ENCODE data around the gene PLXNA4. TPM values are rescaled to one million over a fixed set of nuclear protein-coding genes. Genes with fewer than 3 reads are reported as not detected.

PLXNA4 gene
- total RNA-seq, 1 experiment from 2014 or later = not detected

GRCh38 chr7:132152131-132152889 is 424.0 kb downstream of the PLXNA4 start:
- H3K79me2 ChIP-seq (ENCODE audit: insufficient read depth, low read length) = no peaks in the 10 kb centered on the region
- H3K27ac ChIP-seq (ENCODE audit: low read depth, low read length) = no peak overlapping the region
- ChIA-PET POLR2A (no interaction called here), RAD21 (ENCODE audit: low non-redundant PET in 1 of 2, low total read pairs in 2 of 2, uncharacterized antibody in 2 of 2, unreplicated experiment in 2 of 2) (no interaction called here), CTCF (interaction anchor here (1.0 kb wide), 1 partner anchor 148 kb away, joined by 3 read pairs; no protein-coding TSS in a partner anchor)
- no TSS peak for BruUV-seq (replicated peaks)
- no peaks in the 10 kb centered on the region for H3K9me3 ChIP-seq (ENCODE audit: control insufficient read depth in 1 of 2, insufficient read depth in 1 of 2, low read depth in 1 of 2, low read length in 2 of 2)
- TF ChIP-seq POLR2A (IDR thresholded peaks at IDR 0.05; ENCODE audit: borderline replicate concordance, extremely low read depth, insufficient read depth, insufficient read length) = no peak
- no peak for TF ChIP-seq SP1 (IDR thresholded peaks at IDR 0.05; ENCODE audit: low read depth)
- no peak for TF ChIP-seq ELF1 (IDR thresholded peaks at IDR 0.05; ENCODE audit: borderline replicate concordance, low read depth)
- TF ChIP-seq FOSL1 (IDR thresholded peaks at IDR 0.05; ENCODE audit: low read depth) = no peak
- no peak for TF ChIP-seq ZFX (IDR thresholded peaks at IDR 0.05)
- TF ChIP-seq CTCF (IDR thresholded peaks at IDR 0.05 in 2 of 3, conservative IDR thresholded peaks at IDR 0.05 in 1 of 3; ENCODE audit: borderline replicate concordance in 1 of 3, insufficient read depth in 1 of 3, low read depth in 2 of 3, low read length in 2 of 3) = no peak
- no peak for TF ChIP-seq SRF (IDR thresholded peaks at IDR 0.05; ENCODE audit: low read depth)
- TF ChIP-seq MAX (IDR thresholded peaks at IDR 0.05) = no peak
- TF ChIP-seq CEBPB (IDR thresholded peaks at IDR 0.05; ENCODE audit: low read depth) = no peak
- TF ChIP-seq ATF3 (IDR thresholded peaks at IDR 0.05) = no peak
- no peak for TF ChIP-seq POLR2AphosphoS5 (IDR thresholded peaks at IDR 0.05; ENCODE audit: low read depth, low read length)
- TF ChIP-seq EGR1 (IDR thresholded peaks at IDR 0.05; ENCODE audit: low read depth) = no peak
- TF ChIP-seq SIN3A (IDR thresholded peaks at IDR 0.05; ENCODE audit: low read depth) = no peak
- TF ChIP-seq ZNF274 (IDR thresholded peaks at IDR 0.05; ENCODE audit: low read depth, low read length) = no peak
- TF ChIP-seq RAD21 (IDR thresholded peaks at IDR 0.05; ENCODE audit: low read depth) = no peak
- no peak for TF ChIP-seq YY1 (IDR thresholded peaks at IDR 0.05; ENCODE audit: extremely low read depth, insufficient replicate concordance, low read depth, low read length)
- no peak for TF ChIP-seq REST (IDR thresholded peaks at IDR 0.05; ENCODE audit: low read depth)
- TF ChIP-seq EZH2phosphoT487 (IDR thresholded peaks at IDR 0.05; ENCODE audit: borderline replicate concordance) = no peak
- no peak for ATAC-seq
- no peaks in the 10 kb centered on the region for H4K20me1 ChIP-seq (ENCODE audit: insufficient read depth)
- intact Hi-C loops (cut with micrococcal nuclease) = loop anchor here (2.0 to 10.0 kb wide), 2 partner anchors 298 to 464 kb away; no protein-coding TSS in a partner anchor
- no peaks in the 10 kb centered on the region for H3K9me2 ChIP-seq (ENCODE audit: insufficient read depth)
- no peak overlapping the region for H3K9ac ChIP-seq (ENCODE audit: low read length)
- no peak overlapping the region for H3K4me3 ChIP-seq (replicated peaks in 1 of 2; ENCODE audit: low read depth in 1 of 2, low read length in 2 of 2)
- no peaks in the 10 kb centered on the region for H3K36me3 ChIP-seq (ENCODE audit: control insufficient read depth in 1 of 2, insufficient read depth in 2 of 2, low read length in 2 of 2)
- H3K27me3 ChIP-seq (ENCODE audit: insufficient read depth, low read length) = peaks cover 62% of the 10 kb centered on the region
- H3K4me2 ChIP-seq (ENCODE audit: low read length) = no peak overlapping the region
- H2AFZ ChIP-seq (ENCODE audit: low read depth, low read length, poor library complexity, severe bottlenecking) = no peak overlapping the region
- DNase-seq (ENCODE audit: low read depth, low spot score) = no peak
- no peaks in the 10 kb centered on the region for H3K4me1 ChIP-seq (ENCODE audit: control insufficient read depth in 1 of 2, insufficient read depth in 2 of 2, low read length in 2 of 2)
